HG03432 (cell line): ENCODE data around the gene APC2.
"Not testable (repeated sequence)": the region's sequence is repeated elsewhere in the genome, so short reads cannot be mapped to it uniquely, and the experiment has no call there.

Experiments
- ATAC-seq: cut with Tn5 transposase; IDR thresholded peaks from one replicate; pipeline ENCODE4 v1.9.1; 2021; ENCODE audit warnings: mild to moderate bottlenecking, moderate library complexity; ENCODE audit not compliant: unreplicated experiment

Gene APC2

GRCh38 chr19:1509602-1510441 lies 59.9 kb downstream of the APC2 start:
- no peak for ATAC-seq

GRCh38 chr19:1510442-1510806 lies 60.5 kb downstream of the APC2 start:
- ATAC-seq = no peak

- no peak for ATAC-seq
These were observed 60.9 kb downstream of the APC2 start for GRCh38 chr19:1510807-1511206.

GRCh38 chr19:1511318-1512317 lies 61.7 kb downstream of the APC2 start:
- ATAC-seq = no peak

- ATAC-seq = no peak
These were observed 63.0 kb downstream of the APC2 start, which contains the start of gene ADAMTSL5 for GRCh38 chr19:1512671-1513498. Gene ADAMTSL5, minus strand, starts transcription at chr19:1513019. Its CDS starts 2,076 bp downstream, at chr19:1510943.

- ATAC-seq = no peak
These were observed 63.8 kb downstream of the APC2 start for GRCh38 chr19:1513499-1514294.

GRCh38 chr19:1514295-1514661 lies 64.4 kb downstream of the APC2 start:
- ATAC-seq = no peak

GRCh38 chr19:1514986-1515721 lies 65.2 kb downstream of the APC2 start:
- ATAC-seq = no peak

GRCh38 chr19:1516395-1516753 lies 66.5 kb downstream of the APC2 start:
- no peak for ATAC-seq

- no peak for ATAC-seq
These were observed 68.5 kb downstream of the APC2 start for GRCh38 chr19:1518471-1518870.

- not testable (repeated sequence) for ATAC-seq
These were observed 69.9 kb downstream of the APC2 start for GRCh38 chr19:1519802-1520201.

- ATAC-seq = no peak
These were observed 70.4 kb downstream of the APC2 start for GRCh38 chr19:1520203-1520780.

GRCh38 chr19:1521636-1522035 lies 71.7 kb downstream of the APC2 start:
- ATAC-seq = no peak

GRCh38 chr19:1522061-1522460 lies 72.1 kb downstream of the APC2 start:
- no peak for ATAC-seq

- ATAC-seq = no peak
These were observed 72.9 kb downstream of the APC2 start for GRCh38 chr19:1522838-1523237.
